Activated CD8-positive, alpha-beta memory T cell treated with anti-CD3 and anti-CD28 coated beads, Interleukin-2, amount 50 U/mL, for 48 hours (primary cell): Measurements from ENCODE around the gene ULK4.
"Not testable (repeated sequence)": the region's sequence is repeated elsewhere in the genome, so short reads cannot be mapped to it uniquely, and the experiment has no call there.

ENCODE experiments used
- DNase-seq: peaks from one replicate; pipeline ENCODE4 v3.0.0-alpha.2; 2020

Gene ULK4

DNA sequence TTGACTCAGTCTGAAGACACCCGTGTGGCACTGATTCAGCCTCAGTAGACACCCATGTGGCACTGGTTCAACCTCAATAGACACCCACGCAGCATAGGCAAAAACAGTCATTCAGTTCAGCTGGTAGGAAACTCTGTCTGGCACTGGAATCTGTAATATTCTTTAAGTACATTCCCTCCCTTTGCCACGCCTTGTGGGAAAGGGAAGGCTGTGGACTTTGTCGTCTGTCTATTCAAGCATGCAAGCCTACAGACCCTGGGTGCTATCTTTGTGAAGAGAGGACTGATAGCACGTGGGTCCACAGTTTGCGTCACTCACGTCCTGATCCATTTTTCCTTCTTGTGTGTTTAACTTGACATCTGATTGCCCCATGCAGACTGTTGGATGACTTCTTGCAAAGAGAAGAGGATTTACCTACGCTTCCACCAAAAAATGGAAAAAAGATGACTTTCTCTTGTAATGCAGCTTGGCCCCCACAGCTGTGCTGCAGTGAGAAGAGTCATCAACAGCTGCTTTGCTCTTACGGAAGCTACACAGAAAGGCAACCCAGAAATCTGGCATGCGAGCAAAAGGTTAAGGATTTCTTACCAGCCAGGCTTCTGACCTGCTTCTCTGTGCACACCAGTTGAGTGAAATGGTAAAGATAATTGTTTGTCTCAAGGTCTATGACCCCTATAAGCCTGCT is 278.1 kb downstream of the ULK4 start:
- no peak for DNase-seq

DNA sequence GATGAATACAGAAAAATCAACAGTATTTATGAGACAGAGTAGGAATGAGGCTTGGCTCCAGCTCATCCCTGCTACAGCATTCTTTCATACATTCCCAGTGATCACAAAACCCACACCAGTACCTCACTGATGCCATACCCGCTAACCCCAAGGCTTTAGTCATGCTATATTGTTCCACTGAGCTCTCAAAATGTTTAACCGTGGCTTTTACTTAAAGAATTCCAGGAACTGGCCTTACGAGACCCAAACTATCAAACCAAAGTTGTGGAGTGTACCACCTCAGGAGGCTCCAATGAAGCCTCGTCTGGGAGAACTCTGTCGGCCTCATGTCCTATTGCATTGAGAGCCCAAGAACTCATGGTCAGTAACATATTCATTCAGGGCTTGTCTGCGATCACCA is 278.9 kb downstream of the ULK4 start:
- DNase-seq = no peak

DNA sequence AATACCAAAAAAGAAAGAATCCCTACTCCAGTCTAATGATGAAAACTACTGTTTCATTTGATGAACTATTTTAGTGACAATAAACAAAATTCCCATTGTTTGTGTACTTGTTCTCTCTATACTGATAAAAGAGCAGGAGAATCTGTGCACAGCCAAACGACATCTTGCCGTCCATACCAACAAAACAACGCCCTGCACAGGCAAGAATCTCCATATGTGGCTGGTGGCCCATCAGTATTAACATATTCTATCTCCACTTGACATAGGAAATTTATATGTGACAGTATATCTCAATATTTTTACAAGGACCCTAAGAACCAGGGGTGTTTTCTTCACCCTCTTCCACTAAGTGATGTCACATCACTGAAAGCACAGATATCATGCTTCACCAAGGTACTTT is 279.5 kb downstream of the ULK4 start:
- no peak for DNase-seq

DNA sequence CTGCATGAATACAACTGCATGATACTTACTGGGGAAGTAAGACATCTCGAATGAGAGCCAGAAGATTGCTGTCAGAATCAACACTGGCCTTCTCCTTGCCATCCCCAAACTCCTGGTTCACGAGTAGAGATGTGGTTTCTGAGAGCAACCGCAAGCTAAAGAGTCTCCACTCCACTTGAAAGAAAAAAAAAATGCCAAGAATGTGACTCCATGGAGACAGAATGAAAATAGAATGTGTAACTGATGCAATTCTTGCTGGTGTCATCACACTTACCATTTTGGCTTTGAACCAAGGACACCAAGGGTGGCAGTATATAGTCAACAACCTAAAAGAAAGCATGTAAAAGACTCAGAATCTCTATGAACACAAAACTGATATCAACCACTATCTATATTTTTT is 280.4 kb downstream of the ULK4 start:
- DNase-seq = no peak

DNA sequence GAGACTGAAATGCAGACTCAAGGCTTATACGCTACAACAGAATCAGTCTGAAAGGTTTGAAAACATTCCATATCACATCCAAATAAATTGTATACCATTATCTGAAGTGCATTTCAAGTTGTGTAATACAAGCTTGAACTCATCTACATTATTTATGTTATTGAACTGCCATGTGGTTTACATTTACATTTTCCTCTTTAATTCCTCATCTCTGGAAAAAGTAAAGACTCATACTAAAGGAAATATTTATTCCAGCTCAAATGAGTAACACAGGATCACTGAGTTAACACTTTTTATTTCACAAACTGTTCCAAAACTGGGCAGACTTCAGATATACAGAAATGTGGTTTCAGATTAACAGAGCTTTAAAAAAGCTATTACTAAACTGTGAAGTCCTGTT is 282.5 kb downstream of the ULK4 start:
- DNase-seq = no peak

DNA sequence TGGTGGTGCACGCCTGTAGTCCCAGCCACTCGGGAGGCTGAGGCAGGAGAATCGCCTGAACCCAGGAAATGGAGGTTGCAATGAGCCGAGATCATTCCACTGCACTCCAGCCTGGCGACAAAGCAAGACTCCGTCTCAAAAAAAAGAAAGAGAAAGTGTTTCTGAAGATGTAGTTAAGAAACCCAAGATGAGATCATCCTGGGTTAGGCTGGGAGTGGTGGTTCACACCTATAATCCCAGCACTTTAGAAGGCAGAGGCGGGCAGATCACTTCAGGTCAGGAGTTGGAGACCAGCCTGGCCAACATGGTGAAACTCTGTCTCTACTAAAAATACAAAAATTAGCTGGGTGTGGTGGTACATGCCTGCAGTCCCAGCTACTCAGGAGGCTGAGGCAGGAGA is 286.8 kb downstream of the ULK4 start:
- not testable (repeated sequence) for DNase-seq

DNA sequence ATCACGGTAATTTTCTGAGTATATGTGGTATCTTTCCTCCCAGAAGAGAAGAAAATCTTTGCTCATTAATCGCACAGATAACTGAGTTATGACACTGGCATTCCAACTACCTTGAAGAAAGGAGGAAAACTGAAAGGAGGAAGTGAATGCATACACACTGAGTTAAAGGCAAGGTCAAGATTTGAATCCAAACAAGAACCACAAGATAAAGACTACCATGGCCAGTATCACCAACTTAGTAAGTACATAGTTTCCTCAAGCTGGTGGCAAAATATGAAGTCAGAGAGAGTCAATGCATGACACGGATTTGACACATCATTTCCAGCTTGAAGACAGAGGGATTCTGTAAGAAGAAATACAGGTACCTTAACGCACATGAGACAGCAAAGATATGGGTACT is 287.5 kb downstream of the ULK4 start:
- no peak for DNase-seq

DNA sequence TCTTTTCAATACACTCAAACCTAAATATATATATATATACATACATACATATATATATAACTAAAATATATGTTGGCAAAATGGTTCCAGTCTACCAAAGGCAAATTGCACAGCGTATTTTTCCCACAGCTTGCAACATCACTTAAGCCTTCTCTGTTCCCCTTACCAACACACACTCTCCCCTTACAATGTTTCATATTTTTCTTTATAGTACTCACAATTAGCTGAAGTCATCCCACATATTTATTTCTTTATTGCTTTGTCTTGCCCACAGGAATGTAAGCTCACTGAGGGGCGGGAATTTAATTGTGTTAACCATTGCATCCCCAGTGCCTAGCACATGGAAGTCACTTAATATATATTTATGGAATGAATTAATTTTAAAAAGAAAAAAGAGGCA is 288.3 kb downstream of the ULK4 start:
- no peak for DNase-seq

DNA sequence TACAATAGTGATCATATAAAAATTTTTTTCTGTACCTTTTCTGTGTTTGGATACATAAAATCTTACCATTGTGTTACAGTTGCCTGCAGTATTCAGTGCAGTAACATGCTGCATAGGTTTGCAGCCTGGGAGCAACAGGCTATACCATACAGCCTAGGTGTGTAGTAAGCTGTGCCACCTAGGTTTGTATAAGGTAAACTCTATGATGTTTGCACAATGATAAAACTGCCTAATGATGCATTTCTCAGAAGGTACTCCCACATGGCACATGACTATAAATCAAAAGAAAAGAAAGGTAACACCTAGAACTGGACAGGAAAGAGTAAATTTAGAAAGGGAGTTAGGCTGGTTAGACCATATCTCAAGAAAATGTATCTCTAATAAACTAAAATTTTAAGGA is 293.5 kb downstream of the ULK4 start:
- DNase-seq = no peak

DNA sequence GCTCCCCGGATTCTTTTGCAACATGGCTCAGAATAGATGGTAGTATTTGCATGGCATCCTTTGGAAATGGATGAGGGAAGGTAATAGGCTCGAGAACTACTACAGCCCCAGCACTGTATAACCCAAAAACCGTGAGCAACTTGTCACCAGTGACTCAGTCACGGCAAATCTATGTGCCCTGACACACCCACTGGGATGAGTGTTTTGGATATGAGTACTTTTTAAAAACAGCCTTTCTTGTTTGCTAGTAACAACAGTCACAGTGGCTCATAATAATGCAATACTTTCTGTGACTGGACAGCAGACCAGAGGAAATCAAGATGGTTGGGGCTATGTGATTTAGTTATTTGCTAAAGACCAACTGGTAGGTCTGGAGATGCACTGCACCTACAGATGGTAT is 299.6 kb downstream of the ULK4 start:
- no peak for DNase-seq

DNA sequence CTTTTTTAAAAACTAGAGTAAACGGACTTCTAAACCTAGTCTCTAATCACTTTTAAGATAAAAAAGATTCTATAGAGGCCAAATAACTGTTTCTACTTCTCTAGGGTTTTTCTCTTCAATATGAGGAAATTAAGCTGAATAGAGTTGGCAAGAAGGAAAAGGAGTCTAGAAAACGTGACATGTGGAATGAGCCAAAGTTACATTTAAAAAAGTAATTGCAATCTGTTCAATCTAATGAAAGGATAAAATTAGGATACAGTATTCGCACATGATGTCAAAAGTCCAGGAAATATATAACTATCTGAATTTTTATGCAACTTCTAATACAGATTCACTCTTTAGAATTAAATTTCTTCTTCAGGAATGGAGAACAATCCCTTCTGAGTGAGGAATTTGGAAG is 300.1 kb downstream of the ULK4 start:
- DNase-seq = no peak

DNA sequence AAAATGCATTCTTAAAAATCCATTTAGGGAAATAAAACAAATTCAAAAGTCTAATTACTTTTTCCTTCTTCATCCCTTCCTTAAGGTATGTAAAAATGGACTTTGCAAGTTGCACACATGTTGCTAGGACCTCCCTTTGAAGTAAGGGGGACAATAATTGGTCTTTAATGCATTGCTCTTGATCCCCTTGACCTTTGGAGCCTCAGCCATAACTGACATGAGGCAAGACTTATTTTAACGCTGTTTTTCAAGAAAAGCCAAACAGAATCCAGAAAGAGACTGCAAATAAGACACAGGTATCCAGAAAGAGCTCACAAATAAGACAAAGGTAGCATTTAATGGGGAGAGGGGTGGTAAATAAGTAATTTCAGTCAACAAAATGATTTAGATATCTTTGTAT is 301.4 kb downstream of the ULK4 start:
- DNase-seq = no peak

DNA sequence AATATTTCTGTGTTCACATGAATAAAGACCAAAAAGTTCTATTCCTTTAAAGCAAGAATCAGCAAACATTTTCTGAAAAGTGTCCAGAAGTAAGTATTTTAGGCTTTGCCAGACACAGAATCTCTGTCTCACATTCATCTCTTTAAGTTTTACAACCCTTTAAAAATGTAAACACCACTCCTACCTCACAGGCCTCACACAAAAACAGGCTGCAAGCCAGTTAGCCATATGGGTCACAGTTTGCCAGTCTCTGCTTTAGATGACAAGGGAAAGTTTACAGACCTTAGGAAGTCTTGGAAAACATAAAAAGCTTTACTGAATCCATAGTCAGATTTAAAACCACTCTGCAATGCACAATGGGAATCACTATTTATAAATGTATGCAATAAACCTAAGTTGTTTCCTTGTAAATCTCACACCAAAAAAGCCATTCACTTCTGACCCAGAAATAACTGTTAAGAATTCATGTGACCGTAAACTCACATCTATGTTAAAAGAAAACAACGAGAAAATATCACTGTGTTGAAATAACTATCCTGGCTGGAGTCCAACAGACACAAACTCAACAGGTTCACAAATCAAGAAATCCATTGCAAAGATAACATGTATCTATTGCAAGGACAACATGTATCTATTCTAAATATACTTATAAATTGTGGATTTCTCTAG is 308.2 kb downstream of the ULK4 start:
- DNase-seq = no peak

DNA sequence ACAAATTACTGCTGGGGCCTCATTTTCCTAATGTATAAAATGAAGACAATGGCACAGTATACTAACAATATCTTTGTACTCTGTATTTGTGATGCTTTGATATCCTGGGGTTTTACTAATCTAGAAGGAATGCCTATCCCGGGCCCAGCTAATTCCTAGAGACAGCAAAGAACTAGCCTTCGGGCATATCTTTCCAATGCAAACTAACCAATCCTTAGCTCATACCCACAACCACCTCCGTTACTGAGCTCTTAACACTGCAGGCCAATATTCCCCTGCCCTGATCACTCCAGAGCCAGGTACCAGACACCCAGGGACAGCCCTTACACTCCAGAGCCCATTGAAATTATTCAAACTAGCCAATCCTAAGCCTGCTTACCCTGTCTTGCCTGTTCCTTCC is 309.0 kb downstream of the ULK4 start:
- no peak for DNase-seq

DNA sequence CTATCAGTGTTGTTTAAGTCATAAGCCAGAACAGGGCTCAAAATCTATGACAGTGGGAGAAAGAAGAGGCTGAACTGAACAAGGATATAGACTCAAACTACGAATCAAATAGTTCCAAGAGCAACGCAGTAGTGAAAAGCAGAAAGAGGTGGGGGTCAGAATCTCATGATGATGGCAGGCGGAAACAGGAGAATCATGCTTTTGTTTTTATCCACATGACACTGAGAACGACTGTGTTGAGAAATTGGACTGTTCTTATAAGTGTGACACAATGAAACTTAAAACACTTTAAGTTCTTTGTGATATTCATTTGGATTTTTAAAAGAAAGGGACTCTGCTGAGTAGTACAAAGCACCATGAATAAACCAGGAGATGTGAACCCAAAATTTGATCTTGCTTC is 309.4 kb downstream of the ULK4 start:
- DNase-seq = no peak

DNA sequence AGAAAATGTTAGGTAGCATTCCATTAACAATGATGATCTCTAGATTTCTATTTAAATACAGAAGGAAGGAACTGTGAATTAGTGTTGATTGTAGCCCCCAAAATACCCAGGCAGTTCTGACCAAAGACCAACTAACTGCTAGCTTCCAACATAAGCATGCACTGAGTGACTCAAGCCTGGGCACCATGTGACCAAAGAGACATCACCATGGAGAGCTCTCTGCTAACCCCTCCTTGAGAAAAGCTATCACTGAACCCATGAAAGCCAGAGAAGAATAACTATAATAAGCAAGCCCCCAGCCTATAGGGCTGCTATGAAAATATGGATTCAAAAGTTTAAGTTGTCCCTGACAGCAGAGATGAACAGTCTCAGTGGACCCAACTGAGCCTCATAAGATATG is 310.2 kb downstream of the ULK4 start:
- DNase-seq = no peak

DNA sequence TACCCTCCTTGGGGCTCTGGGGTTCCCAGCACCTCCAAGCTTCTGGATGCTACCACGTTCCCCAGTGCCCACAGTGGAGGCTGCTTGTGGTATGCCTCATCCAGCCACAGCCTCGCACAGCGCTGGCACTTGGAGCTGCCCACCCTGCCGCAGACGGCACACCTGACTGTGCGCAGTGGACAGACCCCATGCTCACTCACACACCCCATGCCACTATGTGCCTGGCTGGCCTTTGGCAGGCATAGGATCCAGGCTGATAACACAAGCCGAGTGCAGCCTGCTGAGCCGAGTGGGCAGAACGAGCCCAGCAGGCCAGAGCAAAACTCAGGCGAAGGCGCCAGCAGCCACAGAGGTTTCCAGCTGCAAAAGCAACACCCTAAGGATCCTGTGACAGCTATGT is 311.5 kb downstream of the ULK4 start:
- no peak for DNase-seq

DNA sequence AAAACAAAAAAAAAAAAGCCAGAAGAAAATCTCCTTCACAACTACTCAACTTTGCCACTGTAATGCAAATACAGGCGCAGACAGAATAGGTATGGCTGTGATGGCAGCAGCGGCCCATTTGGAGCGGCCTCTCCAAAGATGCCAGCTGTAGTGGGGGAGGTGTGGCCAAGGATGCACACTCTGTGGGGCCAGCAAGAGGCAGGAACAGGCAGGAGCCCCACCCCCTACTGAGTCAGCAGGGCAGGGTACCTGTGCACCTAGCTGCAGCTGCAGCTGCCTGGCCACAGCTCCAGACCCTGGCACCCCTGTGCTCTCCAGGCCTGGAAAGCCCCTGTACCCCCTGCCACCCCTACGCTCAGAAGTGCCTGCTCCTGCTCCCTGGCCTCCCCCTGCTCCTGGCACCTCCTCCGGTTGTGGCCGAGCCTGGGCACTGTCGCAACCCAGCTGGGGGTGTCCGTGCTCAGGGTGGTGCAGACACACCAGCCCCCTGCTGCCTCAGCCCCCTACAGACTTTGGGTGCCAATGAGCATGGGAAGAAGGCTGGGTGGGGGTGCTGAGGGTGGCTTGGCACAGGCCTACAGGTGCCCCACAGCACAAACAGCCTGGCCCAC is 312.7 kb downstream of the ULK4 start:
- DNase-seq = no peak

DNA sequence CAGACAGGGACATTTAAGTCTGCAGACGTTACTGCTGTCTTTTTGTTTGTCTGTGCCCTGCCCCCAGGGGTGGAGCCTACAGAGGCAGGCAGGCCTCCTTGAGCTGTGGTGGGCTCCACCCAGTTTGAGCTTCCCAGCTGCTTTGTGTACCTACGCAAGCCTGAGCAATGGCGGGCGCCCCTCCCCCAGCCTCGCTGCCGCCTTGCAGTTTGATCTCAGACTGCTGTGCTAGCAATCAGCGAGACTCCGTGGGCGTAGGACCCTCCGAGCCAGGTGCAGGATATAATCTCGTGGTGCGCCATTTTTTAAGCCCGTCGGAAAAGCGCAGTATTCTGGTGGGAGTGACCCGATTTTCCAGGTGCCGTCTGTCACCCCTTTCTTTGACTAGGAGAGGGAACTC is 314.2 kb downstream of the ULK4 start:
- not testable (repeated sequence) for DNase-seq

DNA sequence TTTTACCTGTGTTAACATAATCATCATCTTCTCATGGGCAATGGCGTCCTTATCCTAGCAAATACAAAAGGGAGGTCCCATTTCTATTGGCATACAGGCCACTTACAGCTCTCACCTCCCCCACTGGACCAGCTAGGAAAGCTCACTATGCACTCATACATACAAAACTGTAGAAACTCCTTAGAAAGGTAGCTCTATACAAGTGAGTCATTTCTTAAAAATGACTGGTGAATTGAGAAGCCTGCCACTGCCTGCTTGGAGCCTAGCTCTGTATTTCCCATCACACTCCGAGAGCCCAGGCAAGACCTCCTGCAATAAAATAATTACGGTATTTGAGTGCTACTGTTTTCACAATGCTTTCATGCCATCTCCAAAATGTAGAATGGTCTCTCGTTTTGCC is 321.8 kb downstream of the ULK4 start:
- DNase-seq = no peak

DNA sequence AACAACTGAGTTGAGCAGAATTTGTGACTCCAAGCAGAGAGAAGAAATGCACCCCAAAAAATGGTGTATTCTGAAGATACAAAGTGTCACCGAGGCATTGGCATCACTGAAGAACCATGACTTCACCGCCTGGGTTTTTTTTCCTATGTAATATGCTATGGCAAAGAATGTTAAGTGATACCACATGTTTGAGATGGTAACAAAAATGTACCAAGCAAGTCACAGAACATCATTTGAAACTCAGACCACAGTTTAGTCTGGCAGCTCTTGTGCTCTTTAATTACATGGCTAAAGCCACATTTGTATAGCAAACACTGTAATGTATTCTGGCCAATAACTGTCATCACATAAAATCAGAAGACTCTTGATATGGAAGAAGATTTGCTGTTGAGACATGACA is 323.5 kb downstream of the ULK4 start:
- DNase-seq = no peak

DNA sequence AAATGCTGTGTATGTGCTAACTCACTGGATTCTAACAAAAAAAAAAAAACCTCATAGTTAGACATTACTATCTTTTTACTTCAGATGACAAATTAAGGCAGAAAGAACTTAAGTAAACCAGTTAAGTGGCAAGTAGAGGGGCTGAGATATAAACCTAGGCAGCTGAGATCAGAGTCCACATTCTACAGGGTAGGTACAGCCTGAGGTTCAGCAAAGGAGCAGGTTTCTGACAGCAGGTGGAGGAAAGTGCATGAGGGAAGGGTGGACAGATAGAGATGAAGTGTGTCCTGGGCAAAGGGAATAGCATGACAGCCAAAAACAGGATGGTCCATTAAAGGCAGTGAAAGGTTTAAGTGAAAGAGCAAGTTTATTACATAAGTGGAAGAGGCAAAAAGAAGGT is 329.2 kb downstream of the ULK4 start:
- no peak for DNase-seq

DNA sequence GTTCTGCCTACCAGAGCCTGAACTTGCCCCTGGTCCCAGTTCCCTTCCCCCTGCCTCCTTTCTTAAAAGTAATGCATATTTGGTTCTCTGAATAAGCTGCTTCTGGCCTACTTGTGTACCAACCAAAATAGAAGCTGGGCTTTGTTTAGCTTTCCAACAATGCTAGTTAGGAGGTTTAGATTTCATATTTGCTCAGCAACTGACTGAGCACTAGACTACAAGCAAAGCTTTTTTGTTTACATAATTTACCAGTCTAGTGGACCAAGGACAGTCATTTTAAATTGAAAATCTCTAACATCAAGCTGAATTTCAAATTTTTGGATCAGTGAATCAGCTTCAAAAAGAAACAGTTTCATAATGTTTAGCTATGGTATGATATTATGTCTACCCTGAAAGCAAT is 331.2 kb downstream of the ULK4 start:
- no peak for DNase-seq

DNA sequence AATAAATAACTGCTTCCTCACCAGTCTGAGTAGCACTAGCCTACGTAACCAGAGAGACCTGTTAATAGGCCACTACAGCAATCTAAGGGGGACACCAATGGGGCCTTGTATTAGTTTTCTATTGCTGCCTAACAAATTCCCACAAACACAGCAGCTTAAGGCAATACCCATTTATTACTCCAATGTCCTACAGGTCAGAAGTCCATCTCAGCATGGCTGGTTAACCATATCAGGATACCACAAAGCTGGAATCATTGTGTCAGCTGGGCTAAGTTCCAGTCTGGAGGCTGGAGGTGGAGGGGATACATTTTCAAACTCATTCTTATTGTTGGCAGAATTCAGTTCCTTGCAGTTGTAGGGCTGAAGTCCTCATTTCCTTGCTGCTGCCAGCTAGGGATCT is 331.9 kb downstream of the ULK4 start:
- no peak for DNase-seq

DNA sequence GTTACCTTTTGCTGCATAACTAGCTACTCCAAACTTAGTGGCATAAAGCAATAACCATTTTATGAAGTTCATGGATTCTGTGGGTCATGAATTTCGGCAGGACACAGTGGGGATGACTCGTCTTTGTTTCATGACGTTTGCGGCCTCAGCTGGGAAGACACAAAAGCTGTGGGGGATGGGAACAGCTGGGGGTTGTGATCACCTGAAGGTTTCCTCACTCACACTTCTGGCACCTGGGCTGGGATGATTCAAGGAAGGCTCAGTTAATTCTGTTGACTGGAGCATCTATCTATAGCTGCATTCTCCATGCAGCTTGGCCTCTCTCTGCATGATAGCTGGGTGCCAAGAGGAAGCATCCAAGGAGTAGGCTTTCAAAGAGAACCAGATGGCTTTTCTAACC is 332.8 kb downstream of the ULK4 start:
- DNase-seq = no peak
